B cell (primary cell): ENCODE data around the gene POLR2J. TPM values are rescaled to one million over a fixed set of nuclear protein-coding genes. Genes with fewer than 3 reads are reported as not detected.

Experiments used
- ATAC-seq: fragments of 200-7000 bp; cut with Tn5 transposase; one replicate; pipeline ENCODE4 v1.10.0; 2021; ENCODE audit warnings: low read depth, mild to moderate bottlenecking, moderate number of reproducible peaks, moderate library complexity
- CTCF ChIA-PET: fragments of 350-600 bp; sonication (Branson Sonifier 250); formaldehyde crosslinking; loops from one replicate; lab custom pipeline; 2021; ENCODE audit warnings: antibody characterized with exemption, inconsistent platforms; lab: Charles Lee
- POLR2A ChIA-PET: fragments of 350-600 bp; sonication (Branson Sonifier 250); formaldehyde crosslinking; loops from one replicate; lab custom pipeline; 2021; ENCODE audit warnings: antibody characterized with exemption; lab: Charles Lee
- DNase-seq: peaks from one replicate; pipeline ENCODE4 v3.0.0; 2013
- H2AFZ ChIP-seq: 2 replicates; pipeline ENCODE4 v1.6.1; 2012; ENCODE audit warnings: mild to moderate bottlenecking, low read depth, low read length; ENCODE audit not compliant: insufficient read depth, poor library complexity, severe bottlenecking
- H3K27ac ChIP-seq, 2 donors: 1 replicate in 1 of 2; 2 replicates in 1 of 2; pipeline ENCODE4 v1.5.1; 2012 to 2013; ENCODE audit warnings: low read length in 2 of 2, mild to moderate bottlenecking in 2 of 2, moderate library complexity in 1 of 2
- H3K27me3 ChIP-seq, 4 experiments: fragments of 200-600 bp in 1 of 4; sonication (generic) in 1 of 4; replicated peaks in 1 of 4; 1 replicate in 2 of 4; 2 replicates in 2 of 4; pipeline versions ENCODE4 v1.6.1 to v1.7.0; 2013 to 2016; ENCODE audit warnings: low read length in 3 of 4, mild to moderate bottlenecking in 2 of 4, mixed read lengths in 1 of 4, moderate library complexity in 1 of 4; ENCODE audit not compliant: insufficient read depth in 4 of 4, control insufficient read depth in 3 of 4; ENCODE audit errors: control extremely low read depth in 1 of 4
- H3K36me3 ChIP-seq, 2 experiments: replicated peaks in 1 of 2; 1 replicate in 1 of 2; 2 replicates in 1 of 2; pipeline versions ENCODE4 v1.6.1 to v1.7.1; 2013; ENCODE audit warnings: low read length in 1 of 2; ENCODE audit not compliant: insufficient read depth in 2 of 2, control insufficient read depth in 1 of 2; ENCODE audit errors: control extremely low read depth in 1 of 2, extremely low read depth in 1 of 2
- H3K4me1 ChIP-seq, 2 donors: fragments of 200-600 bp in 1 of 2; sonication (generic) in 1 of 2; 1 replicate in 1 of 2; 2 replicates in 1 of 2; pipeline versions ENCODE4 v1.5.1 to v1.6.1; 2013 to 2017; ENCODE audit warnings: low read length in 2 of 2; ENCODE audit not compliant: control insufficient read depth in 2 of 2, insufficient read depth in 2 of 2
- H3K4me2 ChIP-seq: replicated peaks from 2 replicates; pipeline ENCODE3; 2012; ENCODE audit warnings: mild to moderate bottlenecking, low read depth, low read length; ENCODE audit not compliant: poor library complexity, severe bottlenecking
- H3K4me3 ChIP-seq, 5 experiments: fragments of 200-600 bp in 1 of 5; sonication (generic) in 1 of 5; 1 replicate in 3 of 5; 2 replicates in 2 of 5; pipeline versions ENCODE4 v1.5.1 to v1.7.0; 2011 to 2016; ENCODE audit warnings: low read length in 4 of 5, mild to moderate bottlenecking in 4 of 5, low read depth in 2 of 5, control low read depth in 1 of 5, moderate library complexity in 1 of 5; ENCODE audit not compliant: insufficient read depth in 1 of 5; ENCODE audit errors: control extremely low read depth in 1 of 5, extremely low read depth in 1 of 5
- H3K79me2 ChIP-seq: fragments of 200-600 bp; sonication (generic); one replicate; pipeline ENCODE4 v1.6.0; 2016; ENCODE audit warnings: low read length; ENCODE audit not compliant: control insufficient read depth, insufficient read depth
- H3K9ac ChIP-seq: fragments of 200-600 bp; sonication (generic); 2 replicates; pipeline ENCODE4 v1.6.1; 2017; ENCODE audit warnings: mild to moderate bottlenecking, low read length, moderate library complexity
- H3K9me3 ChIP-seq, 3 donors: one replicate each; pipeline versions ENCODE4 v1.6.1 to v1.7.1; 2013; ENCODE audit warnings: low read length in 2 of 3; ENCODE audit not compliant: control insufficient read depth in 2 of 3, insufficient read depth in 1 of 3; ENCODE audit errors: control extremely low read depth in 1 of 3
- H4K20me1 ChIP-seq: 2 replicates; pipeline ENCODE4 v1.6.0; 2012; ENCODE audit warnings: mild to moderate bottlenecking, low read length; ENCODE audit not compliant: insufficient read depth, control insufficient read depth, poor library complexity, severe bottlenecking
- H3K27ac Mint-ChIP-seq: one replicate; pipeline ENCODE4 v1.8.0; 2021; ENCODE audit warnings: mixed read lengths
- H3K27me3 Mint-ChIP-seq: one replicate; pipeline ENCODE4 v1.8.0; 2021; ENCODE audit warnings: mixed read lengths
- H3K4me1 Mint-ChIP-seq: one replicate; pipeline ENCODE4 v1.8.0; 2021; ENCODE audit warnings: mixed read lengths
- H3K4me3 Mint-ChIP-seq: one replicate; pipeline ENCODE4 v1.8.0; 2021; ENCODE audit warnings: mixed read lengths
- H3K9me3 Mint-ChIP-seq: one replicate; pipeline ENCODE4 v1.8.0; 2022; ENCODE audit warnings: mixed read lengths; ENCODE audit not compliant: insufficient read depth
- EZH2 ChIP-seq: IDR thresholded peaks from 2 replicates; pipeline ENCODE4 v1.6.1; 2012; ENCODE audit warnings: borderline replicate concordance, low read depth, mild to moderate bottlenecking, moderate library complexity, low read length; ENCODE audit not compliant: insufficient read depth, poor library complexity, severe bottlenecking
- WGBS: methylation state at CpG from one replicate; pipeline ENCODE4 v1.1.5; 2013; ENCODE audit warnings: missing lambda C conversion rate; ENCODE audit not compliant: insufficient coverage; 5-methylcytosine and 5-hydroxymethylcytosine counted together
- intact Hi-C: fragments of 100-400 bp; cut with micrococcal nuclease; formaldehyde crosslinking; loops from one replicate; pipeline ENCODE4 v1.10.0; 2022
- polyA plus RNA-seq: library from polyadenylated mRNA; depleted of rRNA; stranded (reverse); fragments of >200 nt; gene quantifications from 2 replicates; pipeline ENCODE4 v1.2.3, GENCODE V29; 2012
- total RNA-seq, 2 donors: library from RNA; stranded (reverse); fragments of 120-200 nt in 1 of 2; gene quantifications; 1 replicate in 1 of 2; 2 replicates in 1 of 2; pipeline versions ENCODE4 v1.2.3 to v1.2.4, GENCODE V29; 2013 to 2022
- TF ChIP-seq, protein P1 (sequence below): fragments of 200-600 bp; IDR thresholded peaks from one replicate; pipeline ENCODE4 v1.8.0; 2022; ENCODE audit warnings: antibody characterized with exemption, mild to moderate bottlenecking

The POLR2J gene
- total and polyA plus RNA-seq, 2 donors (not counting 1 experiment from before 2014, with no cell fraction given): 34.0 to 83.0 TPM

DNA sequence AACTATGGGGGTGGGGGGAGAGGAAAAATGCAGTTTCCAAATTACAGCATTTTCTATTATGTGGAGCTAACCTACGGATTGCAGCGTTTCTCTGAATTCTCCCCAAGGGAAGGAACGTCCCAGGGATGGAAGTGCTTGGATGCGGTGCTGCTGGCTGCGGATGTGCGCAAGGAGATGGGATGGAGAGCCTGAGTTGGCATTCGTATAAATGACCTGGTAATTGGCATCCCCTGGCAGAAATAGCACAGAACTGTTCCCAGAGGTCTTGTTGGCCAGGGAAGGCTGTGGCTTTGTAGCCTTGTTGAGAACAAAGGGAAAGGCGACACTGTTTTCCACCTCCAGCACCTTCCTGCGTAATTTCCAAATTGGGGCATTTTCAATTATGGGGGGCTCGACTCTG is 42.6 kb downstream of the POLR2J start:
- 97% methylated on average over 8 of the region's 10 CpGs for WGBS
- Histone ChIP-seq H3K4me3 (peak overlapping the region in 1 of 5 experiments; percentile 20), H3K79me2 (peaks cover 70% of the 10 kb centered on the region), H4K20me1 (peaks cover 9% of the 10 kb centered on the region), H3K9ac (peak overlapping the region; percentile 25), H2AFZ (no peak overlapping the region), H3K4me2 (peak overlapping the region; percentile 95), H3K27ac (peak overlapping the region in 1 of 2 donors; percentile 100), H3K9me3 (no peaks in the 10 kb centered on the region), H3K4me1 (peaks cover 53 to 68% of the 10 kb centered on the region in 2 donors), H3K27me3 (no peaks in the 10 kb centered on the region), H3K36me3 (peaks cover 2 to 49% of the 10 kb centered on the region in 2 experiments)
- Mint-ChIP-seq H3K4me1 (peaks cover 53% of the 10 kb centered on the region), H3K4me3 (peak overlapping the region; percentile 99), H3K9me3 (no peaks in the 10 kb centered on the region), H3K27me3 (no peaks in the 10 kb centered on the region), H3K27ac (peak overlapping the region; percentile 98)
- intact Hi-C loops: no loop called here
- no peak for ATAC-seq
- ChIA-PET POLR2A (interaction anchor here (0.7 to 13.6 kb wide), 4 partner anchors 8 to 28 kb away, joined by 6 to 223 read pairs (median 72); no protein-coding TSS in a partner anchor), CTCF (interaction anchor here (1.8 to 46.3 kb wide), 3 partner anchors 14 to 25 kb away, joined by 6 to 1182 read pairs (median 10); no protein-coding TSS in a partner anchor)
- DNase-seq: no peak
- TF ChIP-seq EZH2: no peak
- TF ChIP-seq, protein P1, sequence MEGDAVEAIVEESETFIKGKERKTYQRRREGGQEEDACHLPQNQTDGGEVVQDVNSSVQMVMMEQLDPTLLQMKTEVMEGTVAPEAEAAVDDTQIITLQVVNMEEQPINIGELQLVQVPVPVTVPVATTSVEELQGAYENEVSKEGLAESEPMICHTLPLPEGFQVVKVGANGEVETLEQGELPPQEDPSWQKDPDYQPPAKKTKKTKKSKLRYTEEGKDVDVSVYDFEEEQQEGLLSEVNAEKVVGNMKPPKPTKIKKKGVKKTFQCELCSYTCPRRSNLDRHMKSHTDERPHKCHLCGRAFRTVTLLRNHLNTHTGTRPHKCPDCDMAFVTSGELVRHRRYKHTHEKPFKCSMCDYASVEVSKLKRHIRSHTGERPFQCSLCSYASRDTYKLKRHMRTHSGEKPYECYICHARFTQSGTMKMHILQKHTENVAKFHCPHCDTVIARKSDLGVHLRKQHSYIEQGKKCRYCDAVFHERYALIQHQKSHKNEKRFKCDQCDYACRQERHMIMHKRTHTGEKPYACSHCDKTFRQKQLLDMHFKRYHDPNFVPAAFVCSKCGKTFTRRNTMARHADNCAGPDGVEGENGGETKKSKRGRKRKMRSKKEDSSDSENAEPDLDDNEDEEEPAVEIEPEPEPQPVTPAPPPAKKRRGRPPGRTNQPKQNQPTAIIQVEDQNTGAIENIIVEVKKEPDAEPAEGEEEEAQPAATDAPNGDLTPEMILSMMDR: no peak

DNA sequence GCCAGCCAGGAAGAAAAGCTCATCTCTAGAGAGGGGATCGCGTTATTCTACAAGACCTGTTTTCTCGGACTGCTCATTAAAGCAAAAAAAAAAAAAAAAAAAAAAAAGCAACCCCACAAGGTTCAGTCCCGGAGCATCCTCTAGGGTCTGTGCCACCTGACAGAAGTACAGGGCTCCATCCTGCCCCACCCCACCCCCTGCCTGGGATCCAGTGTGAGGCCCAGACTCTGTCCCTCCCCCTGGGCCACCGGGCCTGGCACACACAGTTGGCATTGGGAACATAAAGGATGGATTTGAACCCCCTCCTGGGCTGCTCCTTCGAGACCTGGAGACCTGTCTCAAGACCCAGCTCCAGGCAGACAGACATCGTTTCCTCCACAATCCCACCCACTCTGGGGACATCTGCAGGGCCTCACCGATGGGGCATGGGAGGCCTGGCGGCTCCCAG is 44.7 kb downstream of the POLR2J start:
- Mint-ChIP-seq H3K4me3 (peak overlapping the region; percentile 99), H3K9me3 (no peaks in the 10 kb centered on the region), H3K4me1 (peaks cover 66% of the 10 kb centered on the region), H3K27me3 (no peaks in the 10 kb centered on the region), H3K27ac (peak overlapping the region; percentile 98)
- Histone ChIP-seq H3K9ac (peak overlapping the region; percentile 95), H2AFZ (peak overlapping the region; percentile 64), H3K9me3 (no peaks in the 10 kb centered on the region), H3K4me2 (peak overlapping the region; percentile 95), H3K79me2 (peaks cover 69% of the 10 kb centered on the region), H3K4me3 (peak overlapping the region; percentile 87 to 97 (median 94)), H4K20me1 (peaks cover 7% of the 10 kb centered on the region), H3K27ac (peak overlapping the region; percentile 76 to 100), H3K4me1 (peaks cover 63 to 74% of the 10 kb centered on the region in 2 donors), H3K27me3 (no peaks in the 10 kb centered on the region), H3K36me3 (peaks cover 2 to 31% of the 10 kb centered on the region in 2 experiments)
- TF ChIP-seq, protein P1: no peak
- no peak for TF ChIP-seq EZH2
- ChIA-PET POLR2A (interaction anchor here (0.5 to 13.6 kb wide), 10 partner anchors 10 to 39 kb away, joined by 3 to 223 read pairs (median 6); no protein-coding TSS in a partner anchor), CTCF (interaction anchor here (2.5 to 46.3 kb wide), 2 partner anchors 7 to 23 kb away, joined by 18 to 1182 read pairs; no protein-coding TSS in a partner anchor)
- ATAC-seq: peak; percentile 2
- 18% methylated on average over 6 of the region's 9 CpGs for WGBS
- no peak for DNase-seq
- intact Hi-C loops: no loop called here
